GM23248 (cell line): ENCODE results near the gene PRAMEF17. TPM values are rescaled to one million over a fixed set of nuclear protein-coding genes. Genes with fewer than 3 reads are reported as not detected.
"Not testable (repeated sequence)": the region's sequence is repeated elsewhere in the genome, so short reads cannot be mapped to it uniquely, and the experiment has no call there.

Experiments
- DNase-seq: peaks from one replicate; pipeline ENCODE4 v3.0.0-alpha.2; 2015
- H2AFZ ChIP-seq: fragments of 200-600 bp; sonication (generic); 2 replicates; pipeline ENCODE4 v1.6.1; 2016; ENCODE audit warnings: antibody characterized with exemption
- H3F3A ChIP-seq: fragments of 200-600 bp; sonication (generic); 2 replicates; pipeline ENCODE4 v1.6.1; 2016; ENCODE audit warnings: mild to moderate bottlenecking, antibody characterized with exemption, mixed run types; ENCODE audit not compliant: insufficient read depth
- H3K27ac ChIP-seq: fragments of 200-600 bp; sonication (generic); 2 replicates; pipeline ENCODE4 v1.5.1; 2016; ENCODE audit warnings: mild to moderate bottlenecking
- H3K27me3 ChIP-seq: fragments of 200-600 bp; sonication (generic); replicated peaks from 2 replicates; pipeline ENCODE4 v1.6.1; 2016; ENCODE audit warnings: mild to moderate bottlenecking; ENCODE audit not compliant: insufficient read depth
- H3K36me3 ChIP-seq: fragments of 200-600 bp; sonication (generic); 2 replicates; pipeline ENCODE4 v1.6.1; 2016; ENCODE audit warnings: low read depth, mild to moderate bottlenecking
- H3K4me1 ChIP-seq: fragments of 200-600 bp; sonication (generic); 2 replicates; pipeline ENCODE4 v1.6.1; 2016; ENCODE audit warnings: mild to moderate bottlenecking; ENCODE audit not compliant: insufficient read depth
- H3K4me2 ChIP-seq: fragments of 200-600 bp; sonication (generic); one replicate; pipeline ENCODE4 v1.6.1; 2016; ENCODE audit warnings: mild to moderate bottlenecking; ENCODE audit not compliant: unreplicated experiment
- H3K4me3 ChIP-seq: fragments of 200-600 bp; sonication (generic); 2 replicates; pipeline ENCODE4 v1.5.1; 2016; ENCODE audit warnings: mild to moderate bottlenecking
- H3K79me2 ChIP-seq: fragments of 200-600 bp; sonication (generic); 2 replicates; pipeline ENCODE4 v1.6.1; 2016; ENCODE audit warnings: mild to moderate bottlenecking; ENCODE audit not compliant: insufficient read depth
- H3K9ac ChIP-seq: fragments of 200-600 bp; sonication (generic); 2 replicates; pipeline ENCODE4 v1.6.1; 2016; ENCODE audit warnings: mild to moderate bottlenecking
- H3K9me2 ChIP-seq: fragments of 200-600 bp; sonication (generic); 2 replicates; pipeline ENCODE4 v1.6.1; 2016; ENCODE audit warnings: mixed run types, mild to moderate bottlenecking, moderate library complexity; ENCODE audit not compliant: insufficient read depth
- H3K9me3 ChIP-seq: fragments of 200-600 bp; sonication (generic); one replicate; pipeline ENCODE4 v1.6.1; 2017; ENCODE audit warnings: low read depth
- H4K20me1 ChIP-seq: fragments of 200-600 bp; sonication (generic); 2 replicates; pipeline ENCODE4 v1.6.0; 2016; ENCODE audit not compliant: insufficient read depth
- WGBS, 2 experiments: methylation state at CpG; one replicate each; pipeline ENCODE4 v1.1.6; 2015 to 2017; ENCODE audit warnings: low lambda C conversion rate in 2 of 2, low coverage in 1 of 2; ENCODE audit errors: missing lambda C conversion rate in 2 of 2; 5-methylcytosine and 5-hydroxymethylcytosine counted together
- in situ Hi-C: fragments of 300-500 bp; cut with MboI; formaldehyde crosslinking; loops from 2 replicates; pipeline ENCODE4 v1.15.0; 2020
- polyA plus RNA-seq: library from polyadenylated mRNA; unstranded; fragments of >200 nt; fragmentation: Nextera tagmentation; extraction: Ambion mirVana; gene quantifications from 2 replicates; pipeline ENCODE4 v1.2.1, GENCODE V29; 2016
- total RNA-seq: library from RNA; depleted of rRNA; stranded (reverse); fragments of >200 nt; shearing (Covaris generic); gene quantifications from 2 replicates; pipeline ENCODE4 v1.2.3, GENCODE V29; 2014

The PRAMEF17 gene
- total and polyA plus RNA-seq, 2 experiments from 2014 or later: not detected

DNA sequence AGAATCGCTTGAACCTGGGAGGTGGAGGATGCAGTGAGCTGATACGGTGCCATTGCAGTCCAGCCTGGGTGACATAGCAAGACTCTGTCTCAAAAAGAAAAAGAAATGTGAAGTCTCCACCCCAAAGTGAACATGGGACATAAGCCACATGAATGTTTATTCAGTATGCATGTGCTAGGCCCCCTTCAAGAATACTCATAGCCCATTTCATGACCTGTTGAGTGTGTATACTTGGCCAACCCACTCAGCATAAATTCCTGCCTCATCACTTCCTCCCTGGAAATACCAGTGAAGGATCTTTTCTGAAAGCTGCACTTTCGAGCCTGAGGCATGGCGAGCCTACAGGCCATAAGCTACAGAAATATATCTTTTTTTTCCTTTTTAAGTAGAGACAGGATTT lies 24.5 kb upstream of the PRAMEF17 start:
- WGBS, 2 experiments: 63 to 92% methylated on average over 2 to 3 of the region's 4 CpGs
- H3K36me3 ChIP-seq, DNase-seq, H3K79me2 ChIP-seq, in situ Hi-C loops, H3K4me3 ChIP-seq, H3K4me1 ChIP-seq, H3F3A ChIP-seq, H3K9me2 ChIP-seq, H2AFZ ChIP-seq, H4K20me1 ChIP-seq, H3K9me3 ChIP-seq, H3K4me2 ChIP-seq, H3K27ac ChIP-seq, H3K27me3 ChIP-seq, H3K9ac ChIP-seq: not testable (repeated sequence)

DNA sequence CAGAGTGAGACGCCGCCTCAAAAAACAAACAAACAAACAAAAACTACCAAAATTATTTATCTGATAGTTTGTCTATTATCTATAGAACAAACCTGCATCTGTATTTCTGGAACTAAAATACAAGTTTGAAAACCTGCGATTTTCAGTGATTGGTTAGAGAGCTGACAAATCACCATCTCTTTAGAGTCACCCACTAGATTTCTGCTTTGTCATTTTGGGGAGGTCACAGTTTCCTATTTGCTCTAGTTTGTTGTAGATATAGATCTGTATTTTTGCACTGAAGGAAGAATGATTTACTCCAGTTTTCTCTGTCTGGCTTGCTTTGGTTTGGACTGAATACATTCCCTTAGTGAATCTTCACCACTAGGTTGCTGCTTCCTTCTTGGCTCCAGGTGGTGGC lies 22.9 kb upstream of the PRAMEF17 start:
- H4K20me1 ChIP-seq, H3K36me3 ChIP-seq: not testable (repeated sequence)

DNA sequence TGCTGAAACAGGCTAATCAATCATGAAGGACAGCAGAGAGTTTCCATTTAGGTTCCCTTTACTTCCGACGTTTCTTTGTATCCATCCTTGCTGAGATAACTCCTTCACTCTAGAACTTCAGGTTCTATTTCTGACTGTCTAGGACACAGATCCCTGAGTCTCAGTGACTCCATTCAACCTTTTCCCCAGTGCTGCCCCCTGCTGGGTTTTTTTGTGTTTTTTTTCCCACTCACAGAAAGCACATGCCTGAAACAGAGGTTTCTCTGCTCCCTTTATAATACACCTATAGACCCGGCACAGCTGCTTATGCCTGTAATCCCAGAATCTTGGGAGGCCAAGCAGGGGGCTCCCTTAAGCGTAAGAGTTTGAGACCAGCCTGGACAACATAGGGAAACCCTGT lies 20.9 kb upstream of the PRAMEF17 start:
- DNase-seq: peak; percentile 1
- H2AFZ ChIP-seq, H3K36me3 ChIP-seq, in situ Hi-C loops, H3K4me2 ChIP-seq, H3K4me3 ChIP-seq, H3K9me2 ChIP-seq, H3K4me1 ChIP-seq, H4K20me1 ChIP-seq, H3K79me2 ChIP-seq, H3K9me3 ChIP-seq, H3F3A ChIP-seq, H3K27ac ChIP-seq, H3K27me3 ChIP-seq, H3K9ac ChIP-seq: not testable (repeated sequence)
- 47 to 62% methylated on average over 4 of the region's 4 CpGs for WGBS, 2 experiments

More for the DNA sequence above, 22.9 kb upstream of the PRAMEF17 start:
- H3K27me3 ChIP-seq, H3K9ac ChIP-seq, H3K4me2 ChIP-seq, H3K4me3 ChIP-seq, H3K27ac ChIP-seq, H3F3A ChIP-seq, in situ Hi-C loops, H2AFZ ChIP-seq, H3K9me3 ChIP-seq, H3K9me2 ChIP-seq, H3K79me2 ChIP-seq, H3K4me1 ChIP-seq, DNase-seq: not testable (repeated sequence)
- WGBS, 2 experiments: 59 to 63% methylated on average over 3 of the region's 3 CpGs

DNA sequence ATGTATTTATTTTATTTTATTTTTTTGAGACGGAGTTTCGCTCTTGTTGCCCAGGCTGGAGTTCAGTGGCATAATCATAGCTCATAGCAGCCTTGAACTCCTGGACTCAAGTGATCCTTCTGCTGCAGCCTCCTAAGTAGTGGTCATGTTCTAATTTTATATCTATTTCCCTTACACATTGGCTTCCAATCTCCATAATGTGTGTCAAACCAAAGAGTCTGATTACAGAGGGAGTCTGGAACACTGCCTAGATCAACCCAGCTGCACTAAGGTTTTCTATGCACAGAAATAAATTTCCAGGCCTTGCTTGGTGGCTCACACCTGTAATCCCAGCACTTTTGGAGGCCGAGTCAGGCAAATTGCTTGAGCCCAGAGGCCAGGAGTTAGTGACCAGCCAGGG lies 10.4 kb upstream of the PRAMEF17 start:
- 51 to 54% methylated on average over 3 of the region's 3 CpGs for WGBS, 2 experiments

DNA sequence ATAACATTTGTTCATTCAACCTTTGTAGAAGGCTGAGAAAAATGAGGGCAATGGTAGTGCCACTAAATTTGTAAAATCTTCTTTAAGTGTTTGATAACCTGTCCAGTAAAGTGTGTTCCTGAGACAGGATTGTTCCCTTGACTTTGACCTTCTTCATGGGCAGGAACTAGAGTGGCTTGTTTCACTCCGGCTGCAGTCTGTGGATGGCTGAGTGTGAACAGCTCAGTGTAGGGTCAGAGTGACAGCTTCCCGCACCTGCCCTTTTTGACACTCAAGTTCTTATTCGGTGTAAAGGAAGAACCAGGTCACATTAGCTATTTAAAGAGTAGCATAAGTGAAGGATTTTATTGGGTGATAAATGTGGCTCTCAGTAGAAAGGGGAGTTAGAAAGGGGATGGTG lies 9.1 kb upstream of the PRAMEF17 start:
- WGBS, 2 experiments: 46 to 48% methylated on average over 3 of the region's 3 CpGs
- H3K4me3 ChIP-seq, H3K27ac ChIP-seq, H3K9me2 ChIP-seq, H3F3A ChIP-seq, H3K4me2 ChIP-seq, H4K20me1 ChIP-seq, H3K36me3 ChIP-seq, DNase-seq, H3K4me1 ChIP-seq, H3K27me3 ChIP-seq, in situ Hi-C loops, H2AFZ ChIP-seq, H3K9me3 ChIP-seq, H3K9ac ChIP-seq, H3K79me2 ChIP-seq: not testable (repeated sequence)

More for the DNA sequence above, 10.4 kb upstream of the PRAMEF17 start:
- H2AFZ ChIP-seq, H3K4me1 ChIP-seq, H3K9me2 ChIP-seq, H3F3A ChIP-seq, H3K27ac ChIP-seq, in situ Hi-C loops, H3K4me3 ChIP-seq, H3K9me3 ChIP-seq, H3K9ac ChIP-seq, H3K79me2 ChIP-seq, H3K27me3 ChIP-seq, H4K20me1 ChIP-seq, H3K36me3 ChIP-seq, DNase-seq, H3K4me2 ChIP-seq: not testable (repeated sequence)

DNA sequence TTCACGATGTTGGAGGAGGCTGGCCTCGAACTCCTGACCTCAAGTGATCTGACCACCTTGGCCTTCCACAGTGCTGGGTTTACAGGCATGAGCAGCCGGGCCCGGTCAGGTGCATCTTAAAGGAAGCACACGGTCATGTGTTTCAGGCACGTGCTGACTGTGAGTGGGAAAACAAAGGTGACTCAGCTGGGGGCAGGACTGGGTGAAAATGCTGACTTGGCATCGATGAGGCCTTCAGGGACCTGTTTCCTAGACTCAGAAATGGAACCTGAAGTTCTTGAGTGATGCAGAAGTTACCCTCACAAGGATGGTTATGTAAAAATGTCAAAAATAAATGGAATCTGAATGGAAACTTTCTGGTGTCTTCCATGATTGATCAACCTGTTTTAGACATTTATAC lies 3.6 kb downstream of the PRAMEF17 start:
- H3K27me3 ChIP-seq, H3F3A ChIP-seq, H3K9ac ChIP-seq, H3K79me2 ChIP-seq, DNase-seq, H3K9me3 ChIP-seq, in situ Hi-C loops, H4K20me1 ChIP-seq, H3K9me2 ChIP-seq, H3K36me3 ChIP-seq, H3K27ac ChIP-seq, H3K4me1 ChIP-seq, H2AFZ ChIP-seq, H3K4me2 ChIP-seq, H3K4me3 ChIP-seq: not testable (repeated sequence)
- WGBS, 2 experiments: 40 to 48% methylated on average over 7 of the region's 7 CpGs

DNA sequence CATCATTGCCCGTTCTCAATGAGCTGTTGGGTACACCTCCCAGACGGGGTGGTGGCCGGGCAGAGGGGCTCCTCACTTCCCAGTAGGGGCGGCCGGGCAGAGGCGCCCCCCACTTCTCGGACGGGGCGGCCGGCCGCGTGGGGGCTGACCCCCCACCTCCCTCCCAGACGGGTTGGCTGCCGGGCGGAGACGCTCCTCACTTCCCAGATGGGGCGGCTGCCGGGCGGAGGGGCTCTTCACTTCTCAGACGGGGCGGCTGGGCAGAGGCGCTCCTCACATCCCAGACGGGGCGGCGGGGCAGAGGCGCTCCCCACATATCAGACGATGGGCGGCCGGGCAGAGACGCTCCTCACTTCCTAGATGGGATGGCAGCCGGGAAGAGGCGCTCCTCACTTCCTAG lies 5.3 kb downstream of the PRAMEF17 start:
- H3K36me3 ChIP-seq, H3K27ac ChIP-seq, H3F3A ChIP-seq, H3K4me3 ChIP-seq, H3K27me3 ChIP-seq, H3K9me2 ChIP-seq, H4K20me1 ChIP-seq, DNase-seq, in situ Hi-C loops, H3K79me2 ChIP-seq, H3K9me3 ChIP-seq, H3K4me2 ChIP-seq, H2AFZ ChIP-seq, H3K9ac ChIP-seq, H3K4me1 ChIP-seq: not testable (repeated sequence)
- WGBS, 2 experiments: 76 to 82% methylated on average over 15 to 18 of the region's 32 CpGs

DNA sequence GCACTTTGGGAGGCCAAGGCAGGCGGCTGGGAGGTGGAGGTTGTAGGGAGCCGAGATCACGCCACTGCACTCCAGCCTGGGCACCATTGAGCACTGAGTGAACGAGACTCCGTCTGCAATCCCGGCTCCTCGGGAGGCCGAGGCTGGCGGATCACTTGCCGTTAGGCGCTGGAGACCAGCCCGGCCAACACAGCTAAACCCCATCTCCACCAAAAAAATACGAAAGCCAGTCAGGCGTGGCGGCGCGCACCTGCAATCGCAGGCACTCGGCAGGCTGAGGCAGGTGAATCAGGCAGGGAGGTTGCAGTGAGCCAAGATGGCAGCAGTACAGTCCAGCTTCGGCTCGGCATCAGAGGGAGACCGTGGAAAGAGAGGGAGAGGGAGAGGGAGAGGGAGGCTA lies 5.9 kb downstream of the PRAMEF17 start:
- H3K79me2 ChIP-seq, H3K36me3 ChIP-seq, H4K20me1 ChIP-seq, H3K4me2 ChIP-seq, H3K4me3 ChIP-seq, H3K9me3 ChIP-seq, in situ Hi-C loops, H3K9ac ChIP-seq, H3F3A ChIP-seq, DNase-seq, H3K27me3 ChIP-seq, H2AFZ ChIP-seq, H3K4me1 ChIP-seq, H3K27ac ChIP-seq, H3K9me2 ChIP-seq: not testable (repeated sequence)
- WGBS, 2 experiments: 70% methylated on average over 15 to 22 of the region's 22 CpGs
